ENCODE measurements around the gene STK24.

Gene STK24

DNA sequence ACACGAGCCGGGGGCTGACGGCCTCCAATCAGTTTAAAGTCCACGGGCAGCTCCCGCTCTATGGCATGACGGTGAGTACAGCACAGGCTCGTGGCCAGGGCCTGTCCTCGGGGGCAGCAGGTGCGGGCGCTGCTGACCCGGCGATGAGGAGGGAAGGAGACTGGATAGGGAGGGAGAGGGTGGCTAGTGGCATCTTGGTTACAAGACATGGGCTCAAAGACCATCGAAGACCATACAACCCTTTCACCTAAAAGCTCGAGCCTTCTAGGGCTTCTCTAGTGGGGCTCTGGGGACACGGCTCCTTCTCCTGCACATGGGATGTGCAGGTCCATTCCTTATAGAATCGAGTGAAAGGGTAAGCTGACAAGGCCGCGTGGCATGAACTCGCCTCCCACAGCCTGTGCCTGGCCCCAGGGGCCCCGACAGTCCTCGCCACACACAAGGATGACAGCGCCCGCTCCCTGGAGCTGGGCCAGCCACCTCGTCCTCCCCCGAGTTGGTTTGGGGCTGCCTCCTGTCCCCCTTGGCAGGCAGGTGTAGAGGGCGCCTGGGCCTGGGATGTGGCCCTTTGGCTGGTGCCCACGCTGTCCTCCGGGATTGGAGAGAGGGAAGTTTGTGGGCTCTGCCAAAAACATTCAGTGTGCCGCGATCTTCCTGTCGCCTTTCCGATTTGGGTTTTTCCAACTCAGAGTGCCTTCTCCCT lies 137.6 kb downstream of the STK24 start:
- no peaks in the 10 kb centered on the region for H3K9me3 Mint-ChIP-seq (ENCODE audit: low read depth)

DNA sequence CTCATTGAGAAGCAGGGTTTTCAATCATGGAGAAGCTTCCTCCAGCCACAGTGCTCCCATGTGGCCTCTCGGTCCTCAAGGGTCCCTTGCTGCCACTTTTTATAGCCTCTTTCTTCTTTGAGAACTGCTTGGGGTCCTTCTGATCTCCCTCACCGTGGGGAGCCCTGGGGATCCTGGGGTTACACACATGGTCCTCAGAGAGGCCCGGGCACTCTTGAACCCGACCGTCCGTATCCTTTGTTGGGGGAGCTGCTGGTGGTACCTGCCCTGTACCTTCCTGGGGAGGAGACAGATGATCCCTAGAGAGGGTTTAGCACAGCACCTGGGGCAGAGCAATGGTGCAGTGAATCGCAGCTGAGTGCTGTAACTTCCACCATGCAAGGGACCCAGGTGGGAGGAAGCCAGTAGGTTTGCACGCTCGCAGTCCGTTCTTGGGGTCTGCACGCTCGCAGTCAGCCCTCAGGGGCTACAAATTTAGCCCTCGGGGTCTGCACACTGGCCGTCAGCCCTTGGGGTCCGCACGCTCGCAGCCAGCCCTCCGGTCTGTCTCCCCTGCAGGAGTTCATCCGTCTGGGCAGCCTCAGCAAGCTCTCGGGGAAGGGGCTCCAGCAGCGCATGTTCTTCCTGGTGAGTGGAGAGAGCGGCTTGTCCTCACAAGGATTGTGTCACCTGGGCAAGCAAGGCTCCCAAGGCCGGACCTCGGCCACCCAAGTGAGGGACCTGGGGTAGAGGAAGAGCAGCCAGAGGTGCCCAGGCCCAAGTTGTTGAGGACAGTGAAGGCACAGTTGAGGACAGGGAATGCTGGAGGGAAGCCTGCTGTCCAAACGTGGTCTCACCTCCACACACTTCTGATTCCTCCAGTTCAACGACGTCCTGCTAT lies 138.4 kb downstream of the STK24 start:
- Mint-ChIP-seq H3K27me3 (no peaks in the 10 kb centered on the region), H3K9me3 (ENCODE audit: low read depth) (no peaks in the 10 kb centered on the region), H3K4me3 (no peak overlapping the region), H3K36me3 (no peaks in the 10 kb centered on the region), H3K27ac (no peak overlapping the region), H3K4me1 (ENCODE audit: low read depth) (no peaks in the 10 kb centered on the region)

More for the DNA sequence above, 137.6 kb downstream of the STK24 start:
- Mint-ChIP-seq H3K4me3 (no peak overlapping the region), H3K4me1 (ENCODE audit: low read depth) (peaks cover under 1% of the 10 kb centered on the region), H3K27ac (no peak overlapping the region), H3K27me3 (no peaks in the 10 kb centered on the region), H3K36me3 (no peaks in the 10 kb centered on the region)

- H3K4me3 Mint-ChIP-seq = no peak overlapping the region
- no peaks in the 10 kb centered on the region for H3K4me1 Mint-ChIP-seq (ENCODE audit: low read depth)
- no peaks in the 10 kb centered on the region for H3K36me3 Mint-ChIP-seq
- H3K27ac Mint-ChIP-seq = no peak overlapping the region
- H3K9me3 Mint-ChIP-seq (ENCODE audit: low read depth) = no peaks in the 10 kb centered on the region
- peaks cover 3% of the 10 kb centered on the region for H3K27me3 Mint-ChIP-seq
Measured at GRCh38 chr13:98436233-98436910, 140.5 kb downstream of the STK24 start.

DNA sequence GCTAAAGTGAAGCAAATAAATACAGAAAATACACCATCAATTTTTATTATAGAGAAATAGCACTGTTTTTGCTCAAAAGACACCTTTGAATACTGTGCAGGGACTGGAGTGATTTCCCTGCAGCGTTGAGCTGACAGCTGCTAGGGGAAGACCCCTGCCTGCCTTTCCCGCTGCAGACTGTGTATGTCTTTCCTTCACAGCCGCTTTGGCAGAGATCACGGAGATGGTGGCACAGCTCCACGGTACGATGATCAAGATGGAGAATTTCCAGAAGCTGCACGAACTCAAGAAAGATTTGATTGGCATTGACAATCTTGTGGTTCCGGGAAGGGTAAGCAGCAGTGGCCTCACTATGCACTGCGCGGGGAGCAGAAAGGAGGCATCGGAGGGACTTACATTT lies 141.5 kb downstream of the STK24 start:
- Mint-ChIP-seq H3K27ac (no peak overlapping the region), H3K27me3 (peaks cover 3% of the 10 kb centered on the region), H3K9me3 (ENCODE audit: low read depth) (no peaks in the 10 kb centered on the region), H3K4me1 (ENCODE audit: low read depth) (no peaks in the 10 kb centered on the region), H3K36me3 (no peaks in the 10 kb centered on the region), H3K4me3 (no peak overlapping the region)

DNA sequence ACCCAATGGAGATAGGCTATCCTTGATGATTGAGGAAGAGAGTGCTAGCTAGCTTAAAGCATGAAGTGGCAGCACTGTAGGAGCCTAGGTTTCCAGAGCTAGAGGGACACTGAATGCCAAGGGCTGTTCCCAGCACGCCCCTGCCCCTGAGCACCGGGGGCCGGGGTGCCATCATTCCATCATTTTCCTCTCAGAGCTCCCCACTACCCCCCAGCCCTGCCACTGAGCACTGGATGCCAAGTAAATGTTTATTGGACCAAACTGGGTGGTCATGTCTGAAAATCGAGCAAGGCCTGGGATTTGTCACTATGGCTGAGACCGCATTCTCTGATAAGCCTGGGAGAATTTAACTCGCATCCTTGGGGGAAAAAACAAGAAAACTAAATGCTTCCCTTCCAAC lies 142.8 kb downstream of the STK24 start:
- Mint-ChIP-seq H3K27ac (no peak overlapping the region), H3K9me3 (ENCODE audit: low read depth) (no peaks in the 10 kb centered on the region), H3K27me3 (peaks cover 3% of the 10 kb centered on the region), H3K36me3 (no peaks in the 10 kb centered on the region), H3K4me3 (no peak overlapping the region), H3K4me1 (ENCODE audit: low read depth) (no peaks in the 10 kb centered on the region)

DNA sequence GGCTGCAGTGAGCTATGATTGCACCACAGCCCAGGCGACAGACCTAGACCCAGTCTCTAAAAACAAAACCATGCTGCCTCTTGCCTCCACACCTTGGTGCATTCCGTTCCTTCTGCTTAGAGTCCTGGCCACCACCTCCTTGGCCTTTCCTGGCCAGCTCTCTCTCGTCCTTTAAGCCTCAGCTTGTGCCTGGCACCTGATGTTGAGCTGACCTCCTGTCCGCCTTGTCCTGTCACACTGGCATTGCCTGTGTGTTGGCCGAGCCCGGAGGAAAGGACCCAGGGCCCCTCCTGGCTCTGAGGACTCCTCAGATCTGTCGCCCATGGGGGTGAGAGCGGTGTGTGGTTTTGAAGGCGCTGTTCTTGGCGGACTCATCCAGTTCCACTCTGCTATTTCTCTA lies 143.3 kb downstream of the STK24 start:
- Mint-ChIP-seq H3K27me3 (peaks cover 5% of the 10 kb centered on the region), H3K9me3 (ENCODE audit: low read depth) (no peaks in the 10 kb centered on the region), H3K27ac (no peak overlapping the region), H3K4me3 (no peak overlapping the region), H3K4me1 (ENCODE audit: low read depth) (no peaks in the 10 kb centered on the region), H3K36me3 (no peaks in the 10 kb centered on the region)

DNA sequence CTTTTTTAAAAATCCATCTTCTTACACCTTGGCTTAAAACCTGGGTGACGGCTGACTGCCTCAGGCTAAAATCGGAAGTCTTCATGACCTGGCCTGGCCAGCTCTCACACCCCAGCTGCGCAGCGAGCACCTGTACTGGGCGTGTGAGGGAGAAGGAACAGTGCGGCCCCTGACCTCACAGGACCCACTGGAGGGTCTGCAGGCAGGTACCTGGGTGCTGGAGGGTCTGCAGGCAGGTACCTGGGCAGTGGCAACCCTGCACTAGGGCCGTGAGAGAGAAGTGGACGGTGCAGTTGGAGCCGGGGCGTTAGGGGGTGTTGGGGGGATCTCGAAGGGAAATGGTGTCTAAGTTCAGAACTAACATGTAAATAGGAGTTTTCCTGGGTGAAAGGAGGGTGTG lies 144.3 kb downstream of the STK24 start:
- H3K4me1 Mint-ChIP-seq (ENCODE audit: low read depth) = no peaks in the 10 kb centered on the region
- peaks cover 9% of the 10 kb centered on the region for H3K27me3 Mint-ChIP-seq
- no peaks in the 10 kb centered on the region for H3K9me3 Mint-ChIP-seq (ENCODE audit: low read depth)
- no peak overlapping the region for H3K4me3 Mint-ChIP-seq
- no peak overlapping the region for H3K27ac Mint-ChIP-seq
- H3K36me3 Mint-ChIP-seq = no peaks in the 10 kb centered on the region

GRCh38 chr13:98429977-98430736 lies 146.8 kb downstream of the STK24 start:
- no peak overlapping the region for H3K27ac Mint-ChIP-seq
- H3K4me3 Mint-ChIP-seq = no peak overlapping the region
- H3K36me3 Mint-ChIP-seq = no peaks in the 10 kb centered on the region
- H3K9me3 Mint-ChIP-seq (ENCODE audit: low read depth) = no peaks in the 10 kb centered on the region
- no peaks in the 10 kb centered on the region for H3K4me1 Mint-ChIP-seq (ENCODE audit: low read depth)
- H3K27me3 Mint-ChIP-seq = peaks cover 17% of the 10 kb centered on the region

DNA sequence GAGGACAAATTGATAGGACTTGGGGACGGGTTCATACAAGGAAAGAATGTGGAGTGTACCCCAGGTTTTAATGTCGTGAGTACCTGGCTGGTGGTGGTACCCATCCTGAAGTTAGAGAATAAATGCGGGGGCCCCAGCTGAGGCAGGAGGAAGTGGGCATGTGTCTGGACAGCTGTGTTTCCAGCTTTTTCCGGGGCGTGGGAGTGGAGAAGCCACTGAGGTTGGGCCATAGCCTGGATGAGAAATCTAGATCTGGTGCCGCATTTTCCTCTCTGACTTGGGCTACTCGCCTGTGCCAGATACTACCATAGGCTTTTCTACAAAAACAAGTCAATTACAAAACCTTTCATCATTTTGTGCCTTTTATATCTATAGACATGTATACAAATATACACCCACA lies 147.4 kb downstream of the STK24 start:
- no peak overlapping the region for H3K4me3 Mint-ChIP-seq
- H3K27me3 Mint-ChIP-seq = peaks cover 17% of the 10 kb centered on the region

GRCh38 chr13:98429081-98429480 lies 147.8 kb downstream of the STK24 start:
- Mint-ChIP-seq H3K4me3 (no peak overlapping the region), H3K27me3 (peaks cover 17% of the 10 kb centered on the region), H3K27ac (no peak overlapping the region), H3K36me3 (no peaks in the 10 kb centered on the region), H3K9me3 (ENCODE audit: low read depth) (no peaks in the 10 kb centered on the region), H3K4me1 (ENCODE audit: low read depth) (no peaks in the 10 kb centered on the region)

More for the DNA sequence above, 147.4 kb downstream of the STK24 start:
- H3K27ac Mint-ChIP-seq = no peak overlapping the region
- H3K4me1 Mint-ChIP-seq (ENCODE audit: low read depth) = no peaks in the 10 kb centered on the region
- H3K36me3 Mint-ChIP-seq = no peaks in the 10 kb centered on the region
- no peaks in the 10 kb centered on the region for H3K9me3 Mint-ChIP-seq (ENCODE audit: low read depth)

DNA sequence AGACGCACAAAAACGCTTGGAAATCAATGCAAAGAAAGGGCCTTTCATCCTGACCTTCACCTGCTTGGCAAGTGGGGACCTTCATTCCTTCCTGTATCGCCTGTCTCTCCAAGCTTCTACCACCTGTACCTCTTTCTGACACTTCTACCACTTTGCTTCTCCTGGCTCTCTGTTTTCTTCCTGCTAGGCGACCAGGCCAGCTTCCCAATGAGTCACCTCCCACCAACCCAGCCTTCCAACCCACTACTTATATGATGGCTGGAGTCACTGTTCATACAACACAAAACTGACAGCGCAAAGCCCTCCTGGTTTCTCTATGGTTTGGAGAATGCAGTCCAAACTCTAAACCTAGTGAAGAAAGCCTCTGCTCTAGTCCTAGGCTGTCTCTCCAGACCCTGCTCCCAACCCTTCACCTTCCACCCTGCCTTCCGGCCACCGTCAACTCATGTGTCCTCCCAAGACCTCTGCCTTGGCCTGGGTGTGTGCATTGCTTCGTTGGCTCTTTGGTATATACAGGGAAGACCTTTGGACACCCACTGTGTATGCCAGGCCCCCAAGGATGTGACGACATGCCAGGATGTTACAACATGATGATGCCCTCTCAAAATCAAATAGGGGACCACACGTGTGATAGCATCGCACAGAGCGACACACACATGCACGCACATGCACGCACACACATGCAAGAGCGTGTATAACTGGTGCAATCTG lies 148.5 kb downstream of the STK24 start:
- no peaks in the 10 kb centered on the region for H3K9me3 Mint-ChIP-seq (ENCODE audit: low read depth)
- H3K4me1 Mint-ChIP-seq (ENCODE audit: low read depth) = no peaks in the 10 kb centered on the region
- H3K4me3 Mint-ChIP-seq = no peak overlapping the region
- H3K27me3 Mint-ChIP-seq = peaks cover 17% of the 10 kb centered on the region
- no peak overlapping the region for H3K27ac Mint-ChIP-seq
- no peaks in the 10 kb centered on the region for H3K36me3 Mint-ChIP-seq

GRCh38 chr13:98427331-98427995 lies 149.4 kb downstream of the STK24 start:
- no peaks in the 10 kb centered on the region for H3K36me3 Mint-ChIP-seq
- H3K4me3 Mint-ChIP-seq = no peak overlapping the region
- H3K4me1 Mint-ChIP-seq (ENCODE audit: low read depth) = no peaks in the 10 kb centered on the region
- H3K27me3 Mint-ChIP-seq = peaks cover 17% of the 10 kb centered on the region
- H3K27ac Mint-ChIP-seq = no peak overlapping the region
- H3K9me3 Mint-ChIP-seq (ENCODE audit: low read depth) = no peaks in the 10 kb centered on the region

DNA sequence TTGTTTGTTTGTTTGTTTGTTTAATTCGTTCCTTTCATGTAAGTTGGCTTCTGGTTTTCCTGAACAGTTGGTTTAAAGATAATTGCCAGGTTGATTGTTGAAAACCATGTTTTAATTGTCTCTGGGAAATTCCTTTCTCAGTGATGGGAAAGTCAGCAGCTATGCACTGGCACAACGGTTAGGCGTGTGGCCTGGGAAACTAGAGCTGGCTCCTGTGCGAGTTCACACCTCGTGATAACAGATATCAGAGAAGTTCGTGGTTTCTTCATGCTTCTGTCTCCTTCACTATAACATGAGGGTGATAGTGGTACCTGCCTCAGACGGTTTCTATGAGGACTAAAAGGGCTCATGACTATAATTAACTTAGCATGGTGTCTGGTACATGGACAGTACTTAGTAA lies 153.5 kb downstream of the STK24 start:
- Mint-ChIP-seq H3K9me3 (ENCODE audit: low read depth) (no peaks in the 10 kb centered on the region), H3K4me3 (no peak overlapping the region), H3K36me3 (no peaks in the 10 kb centered on the region), H3K27me3 (peaks cover 10% of the 10 kb centered on the region), H3K27ac (no peak overlapping the region), H3K4me1 (ENCODE audit: low read depth) (no peaks in the 10 kb centered on the region)

GRCh38 chr13:98422046-98422445 lies 154.9 kb downstream of the STK24 start:
- no peak overlapping the region for H3K27ac Mint-ChIP-seq
- H3K36me3 Mint-ChIP-seq = no peaks in the 10 kb centered on the region
- no peaks in the 10 kb centered on the region for H3K4me1 Mint-ChIP-seq (ENCODE audit: low read depth)
- peaks cover 5% of the 10 kb centered on the region for H3K27me3 Mint-ChIP-seq
- H3K4me3 Mint-ChIP-seq = no peak overlapping the region
- peaks cover 2% of the 10 kb centered on the region for H3K9me3 Mint-ChIP-seq (ENCODE audit: low read depth)
